Measurements from ENCODE around the gene ACMSD. TPM values are rescaled to one million over a fixed set of nuclear protein-coding genes. Genes with fewer than 3 reads are reported as not detected.

ACMSD gene
- polyA plus RNA-seq, 1 experiment: not detected

- Histone ChIP-seq H3K9me3 (ENCODE audit: control insufficient read depth, insufficient read depth, low read length) (no peaks in the 10 kb centered on the region), H3K4me3 (ENCODE audit: low read depth, low read length) (no peak overlapping the region), H3K27ac (ENCODE audit: low read depth, low read length) (no peak overlapping the region), H3K27me3 (ENCODE audit: control insufficient read depth, insufficient read depth, low read length) (no peaks in the 10 kb centered on the region)
- DNase-seq (ENCODE audit: low read depth, low spot score): no peak
- TF ChIP-seq CTCF (IDR thresholded peaks at IDR 0.05; ENCODE audit: low read depth, low read length): no peak
- POLR2A ChIA-PET: no interaction called here
- CTCF ChIA-PET: no interaction called here
Observed at GRCh38 chr2:134927195-134927594, 88.8 kb downstream of the ACMSD start.

GRCh38 chr2:134932864-134933526, 94.6 kb downstream of the ACMSD start:
- CTCF ChIA-PET: interaction anchor here (0.8 kb wide), 1 partner anchor 9 kb away, joined by 3 read pairs; no protein-coding TSS in a partner anchor
- POLR2A ChIA-PET: no interaction called here
- Histone ChIP-seq H3K27me3 (ENCODE audit: control insufficient read depth, insufficient read depth, low read length) (no peaks in the 10 kb centered on the region), H3K27ac (ENCODE audit: low read depth, low read length) (no peak overlapping the region), H3K4me3 (ENCODE audit: low read depth, low read length) (no peak overlapping the region), H3K9me3 (ENCODE audit: control insufficient read depth, insufficient read depth, low read length) (no peaks in the 10 kb centered on the region)
- DNase-seq (ENCODE audit: low read depth, low spot score): no peak
- no peak for TF ChIP-seq CTCF (IDR thresholded peaks at IDR 0.05; ENCODE audit: low read depth, low read length)

- POLR2A ChIA-PET: no interaction called here
Observed at GRCh38 chr2:134933732-134934131, 95.3 kb downstream of the ACMSD start.

GRCh38 chr2:134934150-134934549, 95.7 kb downstream of the ACMSD start:
- TF ChIP-seq CTCF (IDR thresholded peaks at IDR 0.05; ENCODE audit: low read depth, low read length): no peak
- ChIA-PET POLR2A (no interaction called here), CTCF (no interaction called here)
- Histone ChIP-seq H3K27ac (ENCODE audit: low read depth, low read length) (no peak overlapping the region), H3K27me3 (ENCODE audit: control insufficient read depth, insufficient read depth, low read length) (no peaks in the 10 kb centered on the region), H3K9me3 (ENCODE audit: control insufficient read depth, insufficient read depth, low read length) (no peaks in the 10 kb centered on the region), H3K4me3 (ENCODE audit: low read depth, low read length) (no peak overlapping the region)
- no peak for DNase-seq (ENCODE audit: low read depth, low spot score)

More at GRCh38 chr2:134933732-134934131, 95.3 kb downstream of the ACMSD start:
- no peak for TF ChIP-seq CTCF (IDR thresholded peaks at IDR 0.05; ENCODE audit: low read depth, low read length)
- Histone ChIP-seq H3K9me3 (ENCODE audit: control insufficient read depth, insufficient read depth, low read length) (no peaks in the 10 kb centered on the region), H3K27ac (ENCODE audit: low read depth, low read length) (no peak overlapping the region), H3K27me3 (ENCODE audit: control insufficient read depth, insufficient read depth, low read length) (no peaks in the 10 kb centered on the region), H3K4me3 (ENCODE audit: low read depth, low read length) (no peak overlapping the region)
- CTCF ChIA-PET: no interaction called here
- DNase-seq (ENCODE audit: low read depth, low spot score): no peak

GRCh38 chr2:134934641-134935040, 96.2 kb downstream of the ACMSD start:
- POLR2A ChIA-PET: no interaction called here
- Histone ChIP-seq H3K4me3 (ENCODE audit: low read depth, low read length) (no peak overlapping the region), H3K27me3 (ENCODE audit: control insufficient read depth, insufficient read depth, low read length) (no peaks in the 10 kb centered on the region), H3K27ac (ENCODE audit: low read depth, low read length) (no peak overlapping the region), H3K9me3 (ENCODE audit: control insufficient read depth, insufficient read depth, low read length) (no peaks in the 10 kb centered on the region)
- DNase-seq (ENCODE audit: low read depth, low spot score): no peak
- TF ChIP-seq CTCF (IDR thresholded peaks at IDR 0.05; ENCODE audit: low read depth, low read length): no peak
- CTCF ChIA-PET: no interaction called here
